Ectodermal cell (in vitro differentiated cells): ENCODE results near the gene ZNF749. TPM values are rescaled to one million over a fixed set of nuclear protein-coding genes. Genes with fewer than 3 reads are reported as not detected.

ENCODE experiments used
- H3K27ac ChIP-seq: 2 replicates; pipeline ENCODE4 v1.7.0; 2013; ENCODE audit warnings: mild to moderate bottlenecking, low read depth, low read length; ENCODE audit not compliant: insufficient read depth, poor library complexity, severe bottlenecking
- H3K27me3 ChIP-seq: 2 replicates; pipeline ENCODE4 v1.7.0; 2013; ENCODE audit warnings: mild to moderate bottlenecking, low read length; ENCODE audit not compliant: insufficient read depth, control insufficient read depth, poor library complexity, severe bottlenecking
- H3K36me3 ChIP-seq: one replicate; pipeline ENCODE4 v1.7.0; 2013; ENCODE audit warnings: low read length; ENCODE audit not compliant: control insufficient read depth, insufficient read depth
- H3K4me1 ChIP-seq: one replicate; pipeline ENCODE4 v1.7.0; 2013; ENCODE audit warnings: low read length; ENCODE audit not compliant: control insufficient read depth, insufficient read depth
- H3K4me3 ChIP-seq: 2 replicates; pipeline ENCODE4 v1.7.0; 2013; ENCODE audit warnings: low read depth, low read length, control low read depth; ENCODE audit not compliant: insufficient read depth
- H3K9me3 ChIP-seq: 2 replicates; pipeline ENCODE4 v1.7.0; 2013; ENCODE audit warnings: mild to moderate bottlenecking, low read length, moderate library complexity; ENCODE audit not compliant: control insufficient read depth
- WGBS, 2 experiments: methylation state at CpG; one replicate each; pipeline ENCODE4 v1.1.7; 2013; ENCODE audit warnings: missing lambda C conversion rate in 2 of 2; 5-methylcytosine and 5-hydroxymethylcytosine counted together
- polyA plus RNA-seq, 4 experiments: library from polyadenylated mRNA; stranded (reverse); fragments of 50-300 nt; gene quantifications; one replicate each; pipeline ENCODE4 v1.2.3, GENCODE V29; 2013

The ZNF749 gene
- polyA plus RNA-seq (2013, experiment 1 of 4) = 13.5 TPM
- polyA plus RNA-seq (2013, experiment 2 of 4) = 13.1 TPM
- 11.4 TPM for polyA plus RNA-seq (2013, experiment 3 of 4)
- 10.9 TPM for polyA plus RNA-seq (2013, experiment 4 of 4)

DNA sequence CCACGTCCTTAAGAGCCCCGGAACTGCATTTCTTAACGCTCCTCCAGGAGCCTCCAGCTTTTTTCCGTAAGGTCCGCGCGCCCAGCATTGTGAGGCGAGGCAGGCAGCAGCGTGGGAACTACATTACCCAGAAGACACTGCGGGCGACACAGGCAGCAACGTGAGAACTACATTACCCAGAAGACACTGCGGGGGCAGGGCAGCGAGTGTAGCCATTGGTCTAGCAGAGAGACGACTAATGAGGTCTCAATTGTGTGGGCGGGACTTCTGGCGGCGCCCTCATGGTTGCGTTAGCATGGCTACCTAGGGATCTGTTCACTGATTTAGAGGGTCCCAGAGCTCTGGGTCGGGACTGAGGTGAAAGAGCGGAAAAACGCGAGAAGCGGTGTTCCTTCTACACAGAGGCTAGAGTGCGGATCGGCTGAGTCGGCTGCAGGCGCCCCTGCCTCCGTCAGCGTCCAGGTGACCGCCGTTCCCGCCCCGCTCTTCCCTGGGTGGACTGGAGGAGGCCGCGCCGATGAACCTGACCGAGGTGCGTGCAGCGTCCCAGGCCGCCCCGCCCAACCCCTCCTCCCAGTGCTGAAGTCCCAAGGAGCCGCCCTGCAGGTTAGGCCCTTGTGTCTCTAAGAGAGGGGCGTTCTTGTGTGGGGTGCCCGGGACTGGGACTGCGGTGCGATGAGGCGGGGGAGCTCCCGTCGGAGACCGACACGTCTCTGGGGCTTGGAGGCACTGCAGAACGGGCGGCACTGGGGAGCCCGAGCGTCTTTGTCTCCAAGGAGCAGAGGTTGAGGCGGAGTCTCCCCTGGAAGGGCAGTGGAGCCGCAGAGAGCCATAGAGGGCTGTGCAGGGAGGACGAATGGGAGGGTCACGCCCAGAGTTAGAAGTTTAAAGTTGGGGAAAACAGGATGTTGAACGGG lies at the start of gene ZNF749:
ZNF749 (plus strand) TSS at position 264 of the 917 bp plus-strand sequence; CDS start at position 518, 254 bp downstream.
- Histone ChIP-seq H3K27ac (peak within 1 kb of the TSS; percentile 26), H3K36me3 (peaks cover 8% of the 10 kb centered on the region), H3K9me3 (no peaks in the 10 kb centered on the region), H3K4me1 (no peaks in the 10 kb centered on the region), H3K4me3 (peak within 1 kb of the TSS; percentile 97), H3K27me3 (no peaks in the 10 kb centered on the region)
- WGBS, 2 experiments = 0% methylated on average over 61 of the region's 61 CpGs

DNA sequence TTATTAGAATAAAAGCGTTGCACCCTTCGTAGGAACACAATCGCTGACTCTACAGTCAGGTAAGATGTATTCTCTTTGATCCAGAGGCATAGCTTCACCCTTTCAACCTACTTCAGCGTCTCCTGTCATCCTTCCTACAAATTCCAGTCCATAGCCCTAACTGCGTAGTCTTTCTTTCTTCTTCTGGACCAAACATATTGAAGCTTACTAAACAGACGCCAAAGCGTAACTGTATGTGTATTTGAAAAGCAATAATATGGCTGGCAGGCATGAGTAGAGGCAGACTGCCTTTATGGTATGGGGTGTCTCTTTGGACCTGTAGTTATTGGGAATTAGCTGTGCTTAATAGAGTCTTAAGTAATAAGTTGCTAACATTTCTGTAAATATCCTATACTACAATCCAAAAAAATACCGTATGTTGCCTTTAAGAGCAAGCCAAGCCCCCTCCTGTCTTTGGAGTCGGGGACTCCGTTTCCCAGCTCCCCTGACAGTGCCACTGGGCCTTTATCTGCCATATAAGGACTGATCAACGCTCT lies 45.9 kb upstream of the ZNF749 start:
- Histone ChIP-seq H3K9me3 (no peaks in the 10 kb centered on the region), H3K27ac (no peak overlapping the region), H3K4me1 (peaks cover 6% of the 10 kb centered on the region), H3K36me3 (no peaks in the 10 kb centered on the region), H3K27me3 (peaks cover 7% of the 10 kb centered on the region), H3K4me3 (peak overlapping the region; percentile 96)
- WGBS, 2 experiments = 57% methylated on average over 11 of the region's 11 CpGs

DNA sequence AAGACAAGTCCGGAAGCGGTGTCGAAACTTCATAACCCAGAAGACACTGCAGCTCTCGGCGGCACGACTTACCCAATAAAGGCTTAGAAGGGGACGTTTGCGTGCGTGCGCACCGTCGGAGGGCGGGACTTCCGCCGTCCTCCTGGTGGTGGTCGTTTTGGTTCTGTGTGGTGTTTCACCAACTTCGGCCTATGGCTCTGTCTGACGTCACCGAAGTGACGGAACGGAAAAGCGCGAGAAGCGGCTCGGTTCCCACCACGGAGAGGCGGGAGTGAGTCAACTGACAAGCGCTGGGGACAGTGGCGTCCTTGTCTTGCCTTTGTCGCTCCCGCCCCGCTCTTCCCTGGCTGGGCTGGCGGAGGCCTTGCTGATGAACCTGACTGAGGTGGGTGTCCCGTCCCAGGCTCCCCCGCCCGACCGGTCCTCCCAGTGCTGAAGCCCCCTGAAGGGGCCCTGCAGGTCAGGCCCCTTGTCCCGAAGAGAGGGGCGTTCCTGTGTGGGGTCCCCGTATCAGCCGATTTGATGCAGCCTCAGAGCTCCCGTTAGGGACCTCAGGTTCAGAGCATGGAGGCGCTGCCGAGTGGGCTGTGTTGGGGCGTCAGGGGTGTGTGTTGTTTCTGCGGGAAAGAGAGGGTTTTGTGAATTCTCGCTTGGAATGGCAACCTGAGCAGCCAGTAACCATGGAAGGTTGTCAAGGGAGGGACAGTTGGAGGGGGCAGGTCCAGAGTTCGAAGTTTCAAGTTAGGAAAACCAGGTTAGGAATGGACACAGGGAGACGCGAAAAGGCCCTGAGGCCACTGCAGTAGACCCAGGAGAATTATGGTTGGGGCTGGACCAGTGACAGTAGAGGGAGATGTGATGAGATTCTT lies 45.2 kb upstream of the ZNF749 start, which contains the start of gene ZNF548:
ZNF548 (plus strand) TSS at position 125 of the 869 bp plus-strand sequence; CDS start at position 371, 246 bp downstream.
- WGBS, 2 experiments = 1% methylated on average over 50 of the region's 50 CpGs
- Histone ChIP-seq H3K4me3 (peak within 1 kb of the TSS; percentile 96), H3K27me3 (peaks cover 7% of the 10 kb centered on the region), H3K9me3 (no peaks in the 10 kb centered on the region), H3K27ac (peak within 1 kb of the TSS; percentile 99), H3K4me1 (peaks cover 6% of the 10 kb centered on the region), H3K36me3 (peaks cover 3% of the 10 kb centered on the region)

DNA sequence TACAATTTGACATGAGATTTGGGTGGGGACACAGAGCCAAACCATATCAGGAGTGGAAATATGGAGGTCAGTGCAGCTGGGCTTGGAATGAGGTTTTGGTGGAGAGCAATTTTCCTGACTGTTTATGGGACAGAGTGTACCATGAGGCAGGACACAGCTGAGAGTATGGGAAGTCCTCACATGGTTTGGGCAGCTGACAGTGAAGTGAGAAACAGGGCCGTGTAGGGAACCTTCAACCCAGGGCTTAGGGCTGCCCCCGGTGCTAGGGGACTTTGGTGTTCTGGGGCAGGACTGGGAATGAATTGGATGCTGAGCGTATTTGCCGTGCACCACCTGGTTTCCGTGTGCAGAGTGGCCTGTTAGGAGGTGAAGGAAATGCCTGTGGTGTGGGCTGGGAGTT lies 39.4 kb upstream of the ZNF749 start:
- no peaks in the 10 kb centered on the region for H3K27me3 ChIP-seq
- H3K4me3 ChIP-seq = no peak overlapping the region
- 93 to 96% methylated on average over 5 of the region's 5 CpGs for WGBS, 2 experiments
- H3K4me1 ChIP-seq = peaks cover 2% of the 10 kb centered on the region
- H3K36me3 ChIP-seq = peaks cover 32% of the 10 kb centered on the region
- H3K9me3 ChIP-seq = no peaks in the 10 kb centered on the region
- no peak overlapping the region for H3K27ac ChIP-seq

DNA sequence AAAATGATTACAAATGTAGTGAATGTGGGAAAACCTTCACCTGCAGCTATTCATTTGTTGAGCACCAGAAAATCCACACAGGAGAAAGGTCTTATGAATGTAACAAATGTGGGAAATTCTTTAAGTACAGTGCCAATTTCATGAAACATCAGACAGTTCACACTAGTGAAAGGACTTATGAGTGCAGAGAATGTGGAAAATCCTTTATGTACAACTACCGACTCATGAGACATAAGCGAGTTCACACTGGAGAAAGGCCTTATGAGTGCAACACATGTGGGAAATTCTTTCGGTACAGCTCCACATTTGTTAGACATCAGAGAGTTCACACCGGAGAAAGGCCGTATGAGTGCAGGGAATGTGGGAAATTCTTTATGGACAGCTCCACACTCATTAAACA lies 36.3 kb upstream of the ZNF749 start:
- H3K27me3 ChIP-seq = no peaks in the 10 kb centered on the region

DNA sequence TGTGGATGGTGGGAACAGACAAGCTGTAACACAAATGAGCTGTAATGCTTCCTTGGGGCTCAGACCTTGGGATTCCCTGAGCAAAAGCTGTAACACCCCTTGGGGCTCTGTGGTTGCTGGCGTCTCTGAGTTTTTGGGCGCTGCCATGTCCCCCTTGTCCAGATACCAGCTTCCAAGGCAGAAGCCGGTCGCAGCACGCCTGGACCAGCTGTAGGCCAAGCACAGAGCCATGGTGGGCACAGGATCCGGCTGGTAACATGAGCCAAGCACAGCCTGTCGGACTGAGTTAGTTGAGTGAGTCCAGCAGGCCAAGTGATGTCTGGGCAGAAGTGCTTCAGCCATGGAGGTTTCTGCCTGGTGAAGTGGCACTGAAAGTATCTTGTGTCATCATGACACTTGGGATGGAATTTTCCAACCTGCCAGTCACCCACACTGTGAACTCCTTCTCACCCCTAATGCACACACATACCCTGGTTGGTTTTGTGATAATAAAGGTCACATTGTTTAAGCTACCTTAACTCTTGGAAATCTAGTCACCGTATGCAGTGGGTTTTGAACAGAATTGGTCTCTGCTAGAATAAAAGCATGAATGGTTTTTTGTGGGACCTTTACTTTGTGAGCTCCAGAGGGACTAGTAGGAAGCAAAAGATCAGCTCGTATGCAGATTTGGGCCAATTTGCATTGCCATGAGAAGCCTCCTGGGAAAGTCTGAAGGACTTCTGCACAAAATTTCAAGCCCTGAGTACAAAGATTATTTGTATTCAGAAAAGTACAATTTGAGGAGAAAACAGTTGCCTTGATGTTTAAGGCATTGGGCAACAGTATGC lies 31.2 kb upstream of the ZNF749 start:
- 92% methylated on average over 9 of the region's 9 CpGs for WGBS, 2 experiments
- Histone ChIP-seq H3K4me3 (no peak overlapping the region), H3K36me3 (peaks cover 9% of the 10 kb centered on the region), H3K27ac (no peak overlapping the region), H3K9me3 (no peaks in the 10 kb centered on the region), H3K4me1 (no peaks in the 10 kb centered on the region), H3K27me3 (no peaks in the 10 kb centered on the region)

More for the DNA sequence above, 36.3 kb upstream of the ZNF749 start:
- H3K4me1 ChIP-seq = no peaks in the 10 kb centered on the region
- H3K4me3 ChIP-seq = no peak overlapping the region
- no peak overlapping the region for H3K27ac ChIP-seq
- H3K9me3 ChIP-seq = no peaks in the 10 kb centered on the region
- H3K36me3 ChIP-seq = peaks cover 32% of the 10 kb centered on the region
- 91 to 97% methylated on average over 5 of the region's 5 CpGs for WGBS, 2 experiments

DNA sequence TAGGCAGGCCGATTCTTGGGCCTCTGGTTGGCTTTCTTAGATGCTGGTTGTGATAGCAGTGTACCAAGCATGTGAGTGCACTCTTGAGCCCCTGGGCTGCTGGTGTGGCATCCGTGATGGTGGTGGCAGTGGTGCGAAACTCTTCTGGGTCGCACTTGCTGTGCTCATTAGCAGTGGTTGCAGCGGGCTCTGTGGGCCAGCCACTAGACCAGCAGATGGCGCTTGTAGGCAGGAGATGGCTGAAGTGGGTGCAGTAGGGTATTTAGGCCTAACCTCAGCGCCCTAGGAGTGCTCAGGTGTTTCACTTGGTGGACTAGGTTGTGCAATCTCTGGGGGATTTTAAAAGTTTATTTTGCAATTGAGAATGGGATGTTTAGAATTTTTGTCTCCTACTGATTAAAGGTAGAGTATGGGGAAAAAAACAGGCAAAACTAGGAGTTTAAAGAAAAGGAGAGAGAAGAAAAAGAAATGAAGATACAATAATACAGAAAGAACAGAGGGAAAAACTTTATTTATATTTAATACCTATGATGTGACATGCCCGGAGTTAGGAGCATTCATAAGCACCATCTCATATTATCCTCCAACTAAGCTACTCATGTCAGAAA lies 28.5 kb upstream of the ZNF749 start:
- Histone ChIP-seq H3K27ac (no peak overlapping the region), H3K36me3 (no peaks in the 10 kb centered on the region), H3K4me1 (peaks cover 4% of the 10 kb centered on the region), H3K27me3 (no peaks in the 10 kb centered on the region), H3K9me3 (no peaks in the 10 kb centered on the region), H3K4me3 (no peak overlapping the region)
- WGBS, 2 experiments = 18 to 20% methylated on average over 7 to 8 of the region's 8 CpGs

DNA sequence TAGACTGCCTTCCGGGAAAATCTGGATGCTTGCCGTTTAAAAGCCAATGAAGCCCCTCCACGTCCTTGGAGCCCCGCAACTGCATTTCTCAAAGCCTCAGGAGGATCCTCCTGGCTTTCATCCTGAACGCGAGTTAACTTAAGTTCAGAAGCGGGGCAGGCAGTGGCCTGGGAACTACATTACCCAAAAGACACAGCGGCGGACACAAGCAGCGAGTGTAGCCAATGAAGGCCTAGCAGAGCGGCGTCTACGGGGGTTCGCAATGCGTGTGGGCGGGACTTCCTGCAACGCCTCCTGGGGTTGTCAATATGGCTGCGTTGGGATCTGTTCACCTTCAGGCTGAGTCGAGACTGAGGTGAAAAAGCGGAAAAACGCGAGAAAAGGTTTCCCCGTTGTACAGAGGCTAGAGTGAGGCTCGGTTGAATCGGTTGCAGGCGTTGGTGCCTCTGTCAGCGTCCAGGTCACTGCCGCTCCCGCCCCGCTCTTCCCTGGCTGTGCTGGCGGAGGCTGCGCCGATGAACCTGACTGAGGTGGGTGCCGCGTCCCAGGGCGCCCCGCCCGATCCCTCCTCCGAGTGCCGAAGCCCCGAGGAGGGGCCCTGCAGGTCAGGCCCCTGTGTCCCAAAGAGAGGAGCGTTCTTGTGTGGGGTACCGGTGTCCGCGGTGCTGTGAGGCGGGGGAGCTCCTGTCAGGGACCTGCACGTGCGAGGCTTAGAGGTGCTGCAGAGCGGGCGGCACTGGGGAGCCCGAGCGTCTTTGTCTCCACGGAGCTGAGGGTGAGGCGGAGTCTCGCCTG lies 24.1 kb upstream of the ZNF749 start, which contains the start of gene ZNF17:
ZNF17 (plus strand) TSS at position 285 of the 795 bp plus-strand sequence. CDS start 2,455 bp downstream, outside the sequence.
- H3K9me3 ChIP-seq = no peaks in the 10 kb centered on the region
- no peak within 1 kb of the TSS for H3K27ac ChIP-seq
- 1% methylated on average over 55 of the region's 55 CpGs for WGBS, 2 experiments

More for the DNA sequence above, 24.1 kb upstream of the ZNF749 start, which contains the start of gene ZNF17:
- no peaks in the 10 kb centered on the region for H3K27me3 ChIP-seq
- H3K4me1 ChIP-seq = peaks cover 4% of the 10 kb centered on the region
- peak within 1 kb of the TSS; percentile 84 for H3K4me3 ChIP-seq
- no peaks in the 10 kb centered on the region for H3K36me3 ChIP-seq
